Measurements from ENCODE around the gene PDXDC1.
A peak's percentile ranks its signal among the peaks of the same experiment; 100 is the strongest.
"Not testable (repeated sequence)": the region's sequence is repeated elsewhere in the genome, so short reads cannot be mapped to it uniquely, and the experiment has no call there.

The PDXDC1 gene

GRCh38 chr16:14973785-14974322 lies 972 bp upstream of the PDXDC1 start:
- not testable (repeated sequence) for DNase-seq (ENCODE audit: low read depth in 2 of 2)

- not testable (repeated sequence) for DNase-seq (ENCODE audit: low read depth in 2 of 2)
Observed at GRCh38 chr16:14974331-14974655, 533 bp upstream of the PDXDC1 start.

GRCh38 chr16:14975418-14976194 lies 780 bp downstream of the PDXDC1 start:
- peak; percentile 36 to 38 for DNase-seq (ENCODE audit: low read depth in 2 of 2)

GRCh38 chr16:14976971-14977736 lies 2.3 kb downstream of the PDXDC1 start:
- not testable (repeated sequence) for DNase-seq (ENCODE audit: low read depth in 2 of 2)

- not testable (repeated sequence) for DNase-seq (ENCODE audit: low read depth in 2 of 2)
Observed at GRCh38 chr16:14978281-14978680, 3.5 kb downstream of the PDXDC1 start.

GRCh38 chr16:14978908-14979307 lies 4.1 kb downstream of the PDXDC1 start:
- DNase-seq (ENCODE audit: low read depth in 2 of 2): not testable (repeated sequence)

- DNase-seq (ENCODE audit: low read depth in 2 of 2): not testable (repeated sequence)
Observed at GRCh38 chr16:14981234-14981633, 6.4 kb downstream of the PDXDC1 start.

- DNase-seq (ENCODE audit: low read depth in 2 of 2): not testable (repeated sequence)
Observed at GRCh38 chr16:14982521-14982920, 7.7 kb downstream of the PDXDC1 start.

GRCh38 chr16:14988092-14988491 lies 13.3 kb downstream of the PDXDC1 start:
- DNase-seq (ENCODE audit: low read depth in 2 of 2): not testable (repeated sequence)

- not testable (repeated sequence) for DNase-seq (ENCODE audit: low read depth in 2 of 2)
Observed at GRCh38 chr16:14988661-14989191, 13.9 kb downstream of the PDXDC1 start.

GRCh38 chr16:14989291-14990281 lies 14.8 kb downstream of the PDXDC1 start:
- not testable (repeated sequence) for DNase-seq (ENCODE audit: low read depth in 2 of 2)

- not testable (repeated sequence) for DNase-seq (ENCODE audit: low read depth in 2 of 2)
Observed at GRCh38 chr16:14993277-14994151, 18.7 kb downstream of the PDXDC1 start.

GRCh38 chr16:14996702-14997101 lies 21.9 kb downstream of the PDXDC1 start:
- not testable (repeated sequence) for DNase-seq (ENCODE audit: low read depth in 2 of 2)

GRCh38 chr16:14998300-14998699 lies 23.5 kb downstream of the PDXDC1 start:
- not testable (repeated sequence) for DNase-seq (ENCODE audit: low read depth in 2 of 2)

GRCh38 chr16:14999845-15000244 lies 25.0 kb downstream of the PDXDC1 start:
- not testable (repeated sequence) for DNase-seq (ENCODE audit: low read depth in 2 of 2)

GRCh38 chr16:15002448-15002847 lies 27.6 kb downstream of the PDXDC1 start:
- DNase-seq (ENCODE audit: low read depth in 2 of 2): not testable (repeated sequence)

- not testable (repeated sequence) for DNase-seq (ENCODE audit: low read depth in 2 of 2)
Observed at GRCh38 chr16:15005357-15006132, 30.7 kb downstream of the PDXDC1 start.

- DNase-seq (ENCODE audit: low read depth in 2 of 2): not testable (repeated sequence)
Observed at GRCh38 chr16:15008647-15009046, 33.8 kb downstream of the PDXDC1 start.

GRCh38 chr16:15012941-15013340 lies 38.1 kb downstream of the PDXDC1 start:
- not testable (repeated sequence) for DNase-seq (ENCODE audit: low read depth in 2 of 2)

All from stimulated activated CD4-positive, alpha-beta T cell treated with anti-CD3 and anti-CD28 coated beads, Interleukin-4, amount 100 ng/mL, for 48 hours (primary cell).